GM18517 (cell line): ENCODE results near the gene MAB21L3.

Experiments
- ATAC-seq: cut with Tn5 transposase; IDR thresholded peaks from one replicate; pipeline ENCODE4 v1.9.1; 2021; ENCODE audit warnings: mild to moderate bottlenecking, moderate library complexity; ENCODE audit not compliant: unreplicated experiment

MAB21L3 gene

GRCh38 chr1:116107371-116107770, 3.8 kb upstream of the MAB21L3 start:
- no peak for ATAC-seq

GRCh38 chr1:116111524-116112021, 374 bp downstream of the MAB21L3 start:
- ATAC-seq, result no peak

GRCh38 chr1:116112388-116113140, 1.4 kb downstream of the MAB21L3 start:
- ATAC-seq, result no peak

GRCh38 chr1:116113615-116114014, 2.4 kb downstream of the MAB21L3 start:
- no peak for ATAC-seq

GRCh38 chr1:116115476-116116439, 4.6 kb downstream of the MAB21L3 start:
- ATAC-seq, result no peak

DNA sequence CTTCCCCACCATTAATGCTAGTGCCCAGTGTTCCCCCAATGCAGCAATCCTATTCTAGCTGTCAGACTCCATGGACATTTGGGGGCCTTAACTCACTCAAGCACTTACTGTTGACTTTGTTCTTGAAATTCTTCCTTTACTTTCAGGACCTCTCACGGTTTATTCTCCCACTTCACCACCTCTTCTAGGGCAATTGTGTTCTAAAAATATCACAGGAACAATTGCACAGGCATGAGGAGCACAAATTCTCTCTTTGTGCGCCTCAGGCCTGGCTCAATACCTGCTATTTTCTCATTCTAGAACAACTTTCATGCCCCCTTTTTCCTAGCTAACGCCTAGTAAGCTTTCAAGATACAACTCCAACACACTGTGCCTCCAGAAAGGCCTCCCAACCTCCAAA, 7.3 kb downstream of the MAB21L3 start:
- ATAC-seq, result no peak

DNA sequence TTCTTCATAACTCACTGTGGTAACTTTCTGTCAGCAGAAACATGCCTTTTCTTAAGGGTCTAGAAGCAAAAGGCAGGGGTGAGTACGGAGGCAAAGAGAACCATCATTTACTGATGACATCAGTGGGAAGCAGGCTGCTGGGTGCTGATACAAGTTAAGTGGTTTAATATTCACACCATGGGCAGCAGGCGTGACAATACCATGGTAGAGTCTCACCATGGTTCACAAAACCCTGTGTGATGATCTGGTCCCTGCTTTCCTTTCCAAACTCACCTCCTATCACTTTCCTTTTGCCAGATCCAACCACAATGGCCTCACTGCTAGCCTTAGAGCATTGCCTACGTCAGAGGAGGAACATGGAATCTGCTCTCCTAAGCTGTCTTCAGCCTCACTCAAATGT, 8.7 kb downstream of the MAB21L3 start:
- no peak for ATAC-seq

DNA sequence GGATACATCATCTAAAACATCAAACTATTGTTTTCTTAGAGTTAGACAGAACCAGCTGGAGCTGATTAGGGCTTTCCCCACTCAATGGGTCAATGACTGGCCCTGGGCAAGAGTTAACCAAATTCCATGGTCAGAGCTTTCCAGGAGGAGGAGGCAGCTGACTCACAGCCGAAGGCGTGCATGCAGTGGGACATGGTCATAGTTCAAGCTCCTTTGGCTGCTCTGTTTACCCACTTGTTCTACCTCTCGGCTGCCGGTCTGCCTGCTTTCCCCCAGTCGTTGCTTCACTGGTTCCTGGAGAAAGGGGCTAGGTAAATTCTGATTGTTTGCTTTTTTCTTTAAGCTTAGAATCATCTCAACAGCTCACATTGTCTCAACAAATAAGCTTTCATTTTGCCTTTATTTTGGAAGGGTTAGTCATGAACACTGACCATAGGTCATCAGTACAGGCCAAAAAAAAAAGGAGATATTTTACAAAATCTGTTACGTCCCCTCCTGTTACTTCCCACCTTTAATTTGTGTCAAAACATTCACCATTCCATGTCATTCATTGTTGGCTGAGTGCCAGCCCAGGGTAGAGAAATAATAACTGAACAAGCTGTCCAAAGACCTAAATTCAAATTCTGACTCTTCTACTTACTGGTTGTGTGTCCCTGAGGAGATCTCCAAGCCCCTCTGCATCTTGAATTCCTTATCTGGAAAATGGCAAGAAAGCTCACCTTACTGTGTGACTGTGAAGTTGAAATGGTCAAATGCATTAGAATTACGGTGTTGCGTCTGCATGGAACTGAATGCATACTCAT, 12.0 kb downstream of the MAB21L3 start:
- ATAC-seq, result no peak

- ATAC-seq, result no peak
Measured at GRCh38 chr1:116123837-116124533, 12.8 kb downstream of the MAB21L3 start.

GRCh38 chr1:116125758-116126157, 14.6 kb downstream of the MAB21L3 start:
- ATAC-seq, result no peak

GRCh38 chr1:116126281-116126680, 15.1 kb downstream of the MAB21L3 start:
- no peak for ATAC-seq

DNA sequence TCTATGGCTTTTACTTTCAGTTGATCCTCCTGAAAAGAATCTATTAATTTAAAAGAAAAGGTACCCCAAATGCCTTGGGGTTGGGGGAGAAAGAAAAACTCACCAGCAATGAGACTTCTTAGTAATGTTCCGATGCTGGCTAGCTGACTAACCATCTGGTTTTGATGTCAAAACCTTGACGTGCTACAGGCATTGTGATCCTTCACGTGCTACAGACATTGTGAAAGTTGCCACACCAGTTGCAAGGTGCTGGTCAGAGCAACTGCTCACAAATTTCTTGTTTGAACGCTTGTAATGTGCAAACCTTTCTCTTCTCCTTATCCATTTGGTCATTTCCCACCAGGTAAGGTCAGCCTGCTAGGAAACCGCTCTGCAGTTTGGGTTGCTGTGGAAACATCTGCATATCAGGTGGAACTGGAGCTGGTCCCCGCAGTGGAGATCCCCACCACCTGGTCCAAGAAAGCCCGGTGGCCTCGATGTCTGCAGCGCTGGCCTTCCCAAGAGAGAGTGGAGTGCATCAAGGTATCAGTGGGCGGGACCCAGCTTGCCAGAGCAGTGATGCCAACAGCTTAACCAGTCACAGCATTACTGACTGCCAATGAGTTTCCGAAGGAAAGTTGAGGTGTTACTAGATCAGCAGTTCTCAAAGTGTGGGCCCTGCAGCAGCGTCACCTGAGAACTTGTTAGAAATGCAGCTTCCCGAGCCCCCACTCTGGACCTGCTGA, 16.1 kb downstream of the MAB21L3 start:
- ATAC-seq, result no peak

DNA sequence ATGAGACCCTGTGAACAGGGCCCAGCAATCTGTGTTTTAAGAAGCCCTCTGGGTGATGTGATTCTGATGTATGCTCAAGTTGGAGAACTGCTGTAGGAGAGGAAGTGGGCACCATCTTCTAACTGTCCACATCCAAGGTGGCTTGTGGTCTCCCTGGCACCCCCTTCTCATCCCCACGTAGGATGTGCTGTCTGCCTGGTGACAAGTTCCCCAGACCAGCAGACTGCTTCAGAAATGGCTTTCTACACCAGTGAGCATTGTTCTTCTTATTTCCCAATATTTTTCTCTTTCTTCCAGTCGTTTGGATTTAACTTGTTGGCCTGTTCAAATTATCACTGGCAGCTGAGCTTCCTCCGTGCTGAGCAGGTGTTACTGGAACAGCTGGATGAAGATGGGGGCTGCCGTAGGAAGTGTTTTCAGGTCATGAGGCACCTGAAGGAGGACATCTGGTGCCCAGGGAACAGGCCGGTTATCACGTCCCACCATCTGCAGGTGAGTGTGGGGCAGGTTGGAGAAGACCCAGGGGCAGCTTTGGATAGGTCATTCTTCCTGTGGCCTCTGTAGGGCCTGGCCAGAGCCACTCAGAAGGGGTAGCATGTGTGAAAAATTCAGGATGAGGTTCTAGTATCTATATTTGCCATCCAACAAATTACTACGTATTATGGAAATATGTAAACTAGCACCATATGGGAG, 16.8 kb downstream of the MAB21L3 start:
- ATAC-seq, result no peak

DNA sequence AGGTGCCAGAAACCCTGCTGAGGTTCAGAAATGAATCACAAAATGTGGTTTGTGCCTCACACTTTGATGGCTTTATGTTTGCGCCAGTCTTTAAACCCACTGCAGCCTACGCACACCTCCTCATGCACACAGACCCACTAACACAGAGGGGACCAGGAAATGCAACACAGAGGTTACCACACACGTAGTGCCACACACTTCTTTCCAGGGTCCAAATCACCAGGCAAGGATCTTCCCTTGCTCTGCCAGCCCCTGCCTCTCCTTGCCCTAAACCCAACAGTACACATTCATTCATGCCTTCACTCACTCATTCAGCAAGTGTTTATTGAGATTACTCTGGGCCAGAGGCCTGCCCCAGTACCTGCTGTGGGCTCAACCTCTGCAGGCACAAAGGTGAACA, 17.5 kb downstream of the MAB21L3 start:
- ATAC-seq, result no peak

GRCh38 chr1:116129537-116129936, 18.3 kb downstream of the MAB21L3 start:
- no peak for ATAC-seq

GRCh38 chr1:116130356-116130755, 19.2 kb downstream of the MAB21L3 start:
- no peak for ATAC-seq

DNA sequence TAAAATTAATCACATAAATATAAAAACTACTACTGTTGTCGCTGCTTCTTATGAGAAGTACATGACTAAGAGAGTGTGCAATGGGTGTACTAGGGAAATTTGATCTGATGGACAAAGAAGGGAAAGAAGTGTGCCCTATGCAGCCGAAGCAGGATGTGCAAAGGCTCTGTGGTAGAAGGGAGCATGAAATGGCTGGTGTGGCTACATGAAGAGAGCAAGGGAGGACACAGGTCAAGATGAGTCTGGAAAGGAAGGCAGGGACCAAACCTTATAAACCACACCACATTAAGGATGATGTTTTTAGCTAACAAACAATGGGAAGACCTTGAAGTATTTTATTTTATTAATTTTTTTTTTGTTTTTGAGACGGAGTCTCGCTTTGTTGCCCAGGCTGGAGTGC, 20.0 kb downstream of the MAB21L3 start:
- no peak for ATAC-seq

DNA sequence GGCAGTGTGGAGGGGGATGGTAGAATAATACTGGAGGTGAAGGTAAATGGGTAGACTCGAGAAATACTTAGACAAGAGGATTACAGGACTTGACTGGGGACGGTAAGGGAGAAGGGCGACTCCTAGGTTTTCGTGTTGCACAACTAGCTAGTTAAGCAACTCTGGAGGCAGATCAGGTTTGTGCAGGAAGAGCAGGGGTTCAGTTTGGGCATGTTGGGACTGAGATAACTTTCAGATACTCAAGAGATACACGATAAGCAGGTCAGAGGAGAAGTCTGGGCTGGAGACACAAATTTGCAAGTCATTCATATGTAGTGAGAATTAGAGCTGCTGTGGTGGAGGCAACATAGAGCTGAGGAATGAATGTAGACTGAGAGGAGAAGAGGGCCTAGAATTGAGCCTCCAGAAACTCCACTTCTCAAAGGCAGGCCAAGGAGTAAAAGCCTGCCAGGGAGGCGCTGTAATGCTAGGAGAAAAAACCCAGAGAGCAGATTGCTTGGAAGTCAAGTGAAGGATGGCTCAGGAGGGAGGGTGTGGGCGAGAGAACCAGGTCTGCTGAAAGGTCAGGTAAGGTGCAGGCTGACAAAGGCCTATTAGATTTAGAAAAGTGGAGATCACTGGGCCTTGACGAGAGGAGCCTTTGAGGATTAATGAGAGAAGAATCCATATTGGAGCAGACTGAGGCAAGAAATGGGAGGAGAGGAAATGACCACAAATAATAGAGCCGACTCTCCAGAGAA, 20.8 kb downstream of the MAB21L3 start:
- no peak for ATAC-seq
